OCI-LY1 (cell line): ENCODE data around the gene FHOD3.

Experiments used
- CTCF ChIP-seq: fragments of 200-600 bp; sonication (generic), shearing (Covaris generic); IDR thresholded peaks from 2 replicates; pipeline ENCODE4 v1.5.1; 2017; ENCODE audit warnings: mild to moderate bottlenecking, antibody characterized with exemption, low read length, moderate library complexity, mixed read lengths
- EZH2 ChIP-seq: fragments of 200-600 bp; sonication (generic), shearing (Covaris generic); IDR thresholded peaks from 2 replicates; pipeline ENCODE4 v1.8.0; 2017; ENCODE audit warnings: borderline replicate concordance, mixed run types, mild to moderate bottlenecking, antibody characterized with exemption, low read length, moderate library complexity, mixed read lengths

DNA sequence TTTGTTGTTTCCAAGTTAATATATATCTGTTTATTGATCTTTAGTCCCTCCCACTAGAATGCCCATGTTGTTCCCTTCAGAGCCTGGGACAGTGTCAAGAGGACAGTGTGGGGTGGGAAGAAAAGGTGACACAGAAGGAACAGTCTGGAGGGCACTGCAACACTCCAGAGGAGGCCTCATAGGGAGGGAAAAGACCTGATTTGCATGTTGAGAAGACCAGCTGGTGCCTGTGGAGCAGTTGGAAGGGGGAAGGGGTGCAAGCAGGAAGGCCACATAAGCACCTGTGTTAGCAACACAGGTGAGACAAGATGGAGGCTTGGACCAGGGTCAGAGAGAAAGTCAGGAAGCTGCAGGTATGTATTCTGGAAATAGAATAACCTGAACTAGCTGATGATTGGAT, 48.1 kb upstream of the FHOD3 start:
- no peak for TF ChIP-seq CTCF
- TF ChIP-seq EZH2: no peak
